GM18526 (cell line): ENCODE measurements around the gene MYH4.

Source experiments
- POLR2A ChIP-seq: IDR thresholded peaks from 3 replicates; pipeline ENCODE4 v1.6.1; 2011; ENCODE audit not compliant: insufficient read length; ENCODE audit errors: extremely low read depth

MYH4 gene

GRCh38 chr17:10447026-10447931 lies 22.1 kb downstream of the MYH4 start:
- TF ChIP-seq POLR2A, result no peak

GRCh38 chr17:10439816-10440215 lies 29.5 kb downstream of the MYH4 start:
- no peak for TF ChIP-seq POLR2A

GRCh38 chr17:10435096-10435495 lies 34.3 kb downstream of the MYH4 start:
- TF ChIP-seq POLR2A, result no peak

GRCh38 chr17:10429421-10430045 lies 39.8 kb downstream of the MYH4 start:
- TF ChIP-seq POLR2A, result no peak

GRCh38 chr17:10428781-10429180 lies 40.6 kb downstream of the MYH4 start:
- no peak for TF ChIP-seq POLR2A

- no peak for TF ChIP-seq POLR2A
Observed at GRCh38 chr17:10421900-10422542, 47.3 kb downstream of the MYH4 start, which contains the start of gene MYH8. Gene MYH8 (minus strand): TSS chr17:10421950. CDS start chr17:10420227, 1,723 bp downstream.

- TF ChIP-seq POLR2A, result no peak
Observed at GRCh38 chr17:10421211-10421610, 48.1 kb downstream of the MYH4 start.

GRCh38 chr17:10420811-10421210 lies 48.5 kb downstream of the MYH4 start:
- TF ChIP-seq POLR2A, result no peak

- no peak for TF ChIP-seq POLR2A
Observed at GRCh38 chr17:10417431-10417830, 51.9 kb downstream of the MYH4 start.

GRCh38 chr17:10415161-10415560 lies 54.2 kb downstream of the MYH4 start:
- TF ChIP-seq POLR2A, result no peak

- TF ChIP-seq POLR2A, result no peak
Observed at GRCh38 chr17:10403589-10403988, 65.8 kb downstream of the MYH4 start.

- TF ChIP-seq POLR2A, result no peak
Observed at GRCh38 chr17:10398352-10398751, 71.0 kb downstream of the MYH4 start.

GRCh38 chr17:10396524-10397163 lies 72.7 kb downstream of the MYH4 start:
- no peak for TF ChIP-seq POLR2A

- no peak for TF ChIP-seq POLR2A
Observed at GRCh38 chr17:10394201-10394887, 75.0 kb downstream of the MYH4 start.
